H1 (cell line): ENCODE results near the gene GALNT9. TPM values are rescaled to one million over a fixed set of nuclear protein-coding genes. Genes with fewer than 3 reads are reported as not detected.

Experiments
- CTCF ChIA-PET: fragments of 300-600 bp; sonication (Branson Sonifier 250); formaldehyde crosslinking; loops from one replicate; lab custom pipeline; 2021; ENCODE audit not compliant: partially characterized antibody; lab: Charles Lee
- POLR2A ChIA-PET: fragments of 300-600 bp; sonication (Branson Sonifier 250); formaldehyde crosslinking; loops from one replicate; lab custom pipeline; 2021; ENCODE audit warnings: inconsistent platforms; ENCODE audit not compliant: partially characterized antibody; lab: Charles Lee
- DNase-seq, 2 experiments: peaks; one replicate each; pipeline versions ENCODE4 v3.0.0 to v3.0.0-alpha.2; 2010 to 2022; ENCODE audit warnings: low spot score in 2 of 2, low read depth in 1 of 2, mixed read lengths in 1 of 2
- FAIRE-seq: peaks from 2 replicates; lab custom pipeline; 2011; peaks lifted over from hg19 to GRCh38; lab: Jason Lieb, UNC
- H2AFZ ChIP-seq: 2 replicates; pipeline ENCODE4 v1.8.1; 2012; ENCODE audit warnings: low read length, inconsistent platforms
- H2AK5ac ChIP-seq: 2 replicates; pipeline ENCODE4 v1.6.1; 2013; ENCODE audit warnings: low read depth, low read length
- H2BK120ac ChIP-seq: replicated peaks from 2 replicates; pipeline ENCODE3; 2013; ENCODE audit warnings: low read depth, low read length, inconsistent platforms
- H2BK12ac ChIP-seq: 2 replicates; pipeline ENCODE4 v1.6.1; 2013; ENCODE audit warnings: low read depth, low read length
- H2BK15ac ChIP-seq: 2 replicates; pipeline ENCODE4 v1.6.1; 2013; ENCODE audit warnings: low read length
- H2BK20ac ChIP-seq: 2 replicates; pipeline ENCODE4 v1.6.1; 2013; ENCODE audit warnings: low read length
- H2BK5ac ChIP-seq: 2 replicates; pipeline ENCODE4 v1.6.1; 2013; ENCODE audit warnings: low read depth, low read length
- H3K14ac ChIP-seq: 2 replicates; pipeline ENCODE4 v1.6.1; 2013; ENCODE audit warnings: inconsistent platforms; ENCODE audit not compliant: insufficient read length
- H3K18ac ChIP-seq: 2 replicates; pipeline ENCODE4 v1.6.1; 2013; ENCODE audit warnings: low read length; ENCODE audit errors: extremely low read depth
- H3K23ac ChIP-seq: 2 replicates; pipeline ENCODE4 v1.6.1; 2013; ENCODE audit warnings: inconsistent platforms; ENCODE audit not compliant: insufficient read length
- H3K23me2 ChIP-seq: 2 replicates; pipeline ENCODE4 v1.6.1; 2013; ENCODE audit warnings: low read depth, low read length
- H3K27ac ChIP-seq: 2 replicates; pipeline ENCODE4 v1.6.1; 2011; ENCODE audit warnings: low read depth, low read length, inconsistent platforms
- H3K27me3 ChIP-seq, 4 experiments: replicated peaks in 1 of 4; 1 replicate in 1 of 4; 2 replicates in 3 of 4; pipeline versions ENCODE4 v1.6.1 to v1.8.1; 2011 to 2013; ENCODE audit warnings: low read length in 3 of 4, mild to moderate bottlenecking in 3 of 4, inconsistent platforms in 2 of 4, mixed read lengths in 2 of 4, moderate library complexity in 1 of 4; ENCODE audit not compliant: control insufficient read depth in 3 of 4, insufficient read depth in 3 of 4; ENCODE audit errors: extremely low read depth in 1 of 4
- H3K36me3 ChIP-seq, 4 experiments: 2 replicates each; pipeline versions ENCODE4 v1.6.1 to v1.8.1; 2011 to 2013; ENCODE audit warnings: mild to moderate bottlenecking in 4 of 4, low read length in 3 of 4, moderate library complexity in 2 of 4, control low read depth in 1 of 4, inconsistent platforms in 1 of 4; ENCODE audit not compliant: insufficient read depth in 4 of 4, control insufficient read depth in 2 of 4
- H3K4ac ChIP-seq: replicated peaks from 2 replicates; pipeline ENCODE3; 2013; ENCODE audit warnings: low read length, low read depth, mixed read lengths, inconsistent platforms; ENCODE audit not compliant: insufficient read length
- H3K4me1 ChIP-seq, 4 experiments: replicated peaks in 1 of 4; 1 replicate in 1 of 4; 2 replicates in 3 of 4; pipeline versions ENCODE4 v1.6.1 to v1.8.1; 2011 to 2013; ENCODE audit warnings: low read length in 3 of 4, inconsistent platforms in 2 of 4, mixed read lengths in 1 of 4; ENCODE audit not compliant: insufficient read depth in 4 of 4, control insufficient read depth in 3 of 4
- H3K4me2 ChIP-seq, 2 experiments: 2 replicates each; pipeline versions ENCODE4 v1.6.1 to v1.8.1; 2011 to 2013; ENCODE audit warnings: low read depth in 2 of 2, low read length in 2 of 2, control low read depth in 1 of 2, inconsistent platforms in 1 of 2, mild to moderate bottlenecking in 1 of 2; ENCODE audit not compliant: insufficient read depth in 1 of 2
- H3K4me3 ChIP-seq, 4 experiments: fragments of 200-600, 300-600 bp in 1 of 4; sonication (generic), shearing (Covaris generic), sonication (Bioruptor Twin) in 1 of 4; 2 replicates each; pipeline versions ENCODE4 v1.5.1 to v1.8.1; 2011 to 2016; ENCODE audit warnings: low read length in 4 of 4, low read depth in 3 of 4, control low read depth in 2 of 4, inconsistent platforms in 2 of 4, mild to moderate bottlenecking in 2 of 4, mixed read lengths in 1 of 4, moderate library complexity in 1 of 4; ENCODE audit not compliant: insufficient read depth in 2 of 4; ENCODE audit errors: extremely low read depth in 1 of 4
- H3K56ac ChIP-seq: replicated peaks from 2 replicates; pipeline ENCODE3; 2013; ENCODE audit warnings: low read depth, mild to moderate bottlenecking, mixed read lengths, low read length, inconsistent platforms; ENCODE audit not compliant: insufficient read length
- H3K79me1 ChIP-seq: 2 replicates; pipeline ENCODE4 v1.6.1; 2013; ENCODE audit warnings: low read depth, low read length, control low read depth
- H3K79me2 ChIP-seq, 2 experiments: 2 replicates each; pipeline versions ENCODE4 v1.6.1 to v1.8.1; 2012 to 2013; ENCODE audit warnings: low read length in 2 of 2, mild to moderate bottlenecking in 2 of 2, inconsistent platforms in 1 of 2; ENCODE audit not compliant: insufficient read depth in 2 of 2, control insufficient read depth in 1 of 2
- H3K9ac ChIP-seq, 4 experiments: replicated peaks in 1 of 4; 1 replicate in 1 of 4; 2 replicates in 3 of 4; pipeline versions ENCODE4 v1.6.1 to v1.8.1; 2011 to 2013; ENCODE audit warnings: low read depth in 3 of 4, low read length in 3 of 4, control low read depth in 2 of 4, mild to moderate bottlenecking in 2 of 4, moderate library complexity in 2 of 4, inconsistent platforms in 1 of 4; ENCODE audit errors: extremely low read depth in 1 of 4
- H3K9me3 ChIP-seq, 2 experiments: 2 replicates each; pipeline versions ENCODE4 v1.6.1 to v1.8.1; 2012 to 2013; ENCODE audit warnings: mild to moderate bottlenecking in 2 of 2, moderate library complexity in 2 of 2, control low read depth in 1 of 2, inconsistent platforms in 1 of 2, low read depth in 1 of 2, low read length in 1 of 2, mixed read lengths in 1 of 2; ENCODE audit not compliant: insufficient read depth in 2 of 2
- H4K20me1 ChIP-seq, 2 experiments: replicated peaks in 1 of 2; 2 replicates each; pipeline versions ENCODE3 to v1.8.1; 2011 to 2013; ENCODE audit warnings: inconsistent platforms in 2 of 2, low read length in 2 of 2, mild to moderate bottlenecking in 1 of 2; ENCODE audit not compliant: insufficient read depth in 2 of 2, control insufficient read depth in 1 of 2
- H4K5ac ChIP-seq: 2 replicates; pipeline ENCODE4 v1.6.1; 2013; ENCODE audit warnings: low read length, low read depth, mixed read lengths, inconsistent platforms; ENCODE audit not compliant: insufficient read length
- H4K8ac ChIP-seq: 2 replicates; pipeline ENCODE4 v1.8.0; 2013; ENCODE audit warnings: mild to moderate bottlenecking, moderate library complexity, low read length, inconsistent platforms; ENCODE audit not compliant: insufficient read depth; ENCODE audit errors: extremely low read depth
- H4K91ac ChIP-seq: replicated peaks from 2 replicates; pipeline ENCODE3; 2013; ENCODE audit warnings: low read length, mixed read lengths, inconsistent platforms; ENCODE audit not compliant: insufficient read length
- CHD1 ChIP-seq: IDR thresholded peaks from 2 replicates; pipeline ENCODE4 v1.6.1; 2012; ENCODE audit warnings: low read depth, low read length, improper control_type of control experiment
- EZH2 ChIP-seq: fragments of 200-600 bp; sonication (generic); IDR thresholded peaks from 2 replicates; pipeline ENCODE4 v1.7.1; 2012; ENCODE audit warnings: low read depth, mild to moderate bottlenecking, moderate library complexity, low read length, inconsistent platforms; ENCODE audit not compliant: severe bottlenecking
- RAD21 ChIP-seq, 2 experiments: IDR thresholded peaks in 1 of 2; conservative IDR thresholded peaks in 1 of 2; 2 replicates each; pipeline ENCODE4 v1.6.1; 2011; ENCODE audit warnings: low read depth in 2 of 2, low read length in 2 of 2, improper control_type of control experiment in 1 of 2, inconsistent platforms in 1 of 2, mild to moderate bottlenecking in 1 of 2, moderate library complexity in 1 of 2
- SUZ12 ChIP-seq: fragments of 200-600 bp; sonication (generic); IDR thresholded peaks from 2 replicates; pipeline ENCODE4 v1.6.1; 2012; ENCODE audit warnings: mild to moderate bottlenecking, inconsistent platforms, low read length, moderate library complexity, mixed read lengths
- WGBS, 2 experiments: shearing (Covaris generic) in 1 of 2; methylation state at CpG; one replicate each; pipeline versions ENCODE4 v1.1.6 to v1.1.7; 2013 to 2015; ENCODE audit warnings: low lambda C conversion rate in 2 of 2, mixed read lengths in 2 of 2, inconsistent platforms in 1 of 2, low coverage in 1 of 2, missing lambda C conversion rate in 1 of 2; ENCODE audit not compliant: insufficient replicate concordance in 2 of 2, insufficient coverage in 1 of 2, insufficient read length in 1 of 2; ENCODE audit errors: extremely low coverage in 1 of 2, missing lambda C conversion rate in 1 of 2; 5-methylcytosine and 5-hydroxymethylcytosine counted together
- polyA plus RNA-seq, 7 experiments: library from polyadenylated mRNA; depleted of rRNA in 3 of 7; stranded (reverse) in 5 of 7; unstranded in 2 of 7; fragments of >200 nt in 5 of 7; fragments of 200-250 nt in 2 of 7; gene quantifications; 1 replicate in 5 of 7; 2 replicates in 1 of 7; 4 replicates in 1 of 7; pipeline versions ENCODE4 v1.2.1 to v1.2.3, GENCODE V29; 2011 to 2013; ENCODE audit warnings: missing spikeins in 2 of 7, mixed read lengths in 2 of 7
- total RNA-seq: library from RNA; stranded (reverse); fragmentation: NEBNext Ultra II Directional; extraction: Animal tissue kit (Norgen Biotek cat#: 25700); gene quantifications from 2 replicates; pipeline ENCODE4 v1.2.1, GENCODE V29; 2021

Gene GALNT9
- total and polyA plus RNA-seq, 2 of the 8 experiments (the other 6 are each of a cell fraction or from before 2014, with no cell fraction given) = 2.0 to 3.6 TPM

DNA sequence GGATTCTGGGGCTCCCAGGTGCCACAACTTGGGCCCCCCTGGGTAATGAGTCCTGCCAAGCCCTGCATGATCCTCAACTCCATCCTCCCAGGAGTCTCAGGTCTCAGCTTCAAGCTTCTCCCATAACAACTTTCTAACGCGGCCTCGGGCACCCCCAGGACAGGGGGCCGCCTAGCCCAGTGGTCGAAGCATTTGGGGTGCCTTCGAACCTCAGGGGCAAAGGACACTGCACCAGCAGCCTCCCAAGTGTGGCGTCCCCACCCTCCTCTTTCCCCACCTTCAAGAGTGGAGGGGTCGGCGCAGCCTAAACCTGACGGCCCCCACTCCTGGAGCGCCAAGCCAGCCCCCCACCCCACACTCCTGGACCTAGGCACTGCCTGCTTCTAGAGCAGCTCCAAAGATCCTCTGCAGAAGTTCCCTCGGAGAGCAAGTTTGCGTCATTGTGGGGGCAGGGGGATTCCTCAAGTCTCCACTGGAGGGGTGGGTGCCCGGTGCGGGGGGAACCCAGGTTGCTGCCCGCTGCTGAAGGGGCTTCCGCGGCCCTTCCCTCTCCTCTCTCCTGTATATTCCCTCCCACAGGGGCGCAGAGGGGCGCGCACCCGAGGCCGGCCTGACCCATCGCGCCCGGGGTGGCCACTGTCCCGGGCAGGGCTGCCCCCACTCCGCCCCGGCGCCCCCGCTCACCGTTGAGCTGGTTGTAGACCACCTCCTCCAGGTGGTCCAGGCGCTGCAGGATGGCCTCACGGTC, 933 bp downstream of the GALNT9 start:
- no peak overlapping the region for H3K23ac ChIP-seq
- H2BK15ac ChIP-seq = no peak overlapping the region
- FAIRE-seq (no peak), DNase-seq (no peak)
- H3K9me3 ChIP-seq = no peaks in the 10 kb centered on the region
- H4K20me1 ChIP-seq = peaks cover 0 to 13% of the 10 kb centered on the region in 2 experiments
- no peaks in the 10 kb centered on the region; the same call in 1 of the 2 replicates for H3K23me2 ChIP-seq
- H4K5ac ChIP-seq = no peak overlapping the region
- no peaks in the 10 kb centered on the region for H3K36me3 ChIP-seq
- no peak overlapping the region for H3K4ac ChIP-seq
- no peak overlapping the region for H2BK120ac ChIP-seq
- no peak overlapping the region for H2AK5ac ChIP-seq
- H3K27ac ChIP-seq = no peak overlapping the region
- 72% methylated on average over 30 of the region's 34 CpGs; no CpG with 5 or more reads in 1 of the 2 experiments for WGBS, 2 experiments
- no peak overlapping the region for H2BK5ac ChIP-seq
- H2AFZ ChIP-seq = no peak overlapping the region
- H3K4me3 ChIP-seq = peak overlapping the region in 1 of 4 experiments; percentile 49; a peak in 2 of 8 replicates
- H3K9ac ChIP-seq = no peak overlapping the region
- no peak overlapping the region for H3K18ac ChIP-seq
- H3K79me2 ChIP-seq = no peaks in the 10 kb centered on the region
- H4K8ac ChIP-seq = no peak overlapping the region; the same call in 1 of the 2 replicates
- peak overlapping the region; percentile 36 to 70; a peak in 3 of 4 replicates for H3K4me2 ChIP-seq
- H3K14ac ChIP-seq = no peak overlapping the region
- H2BK20ac ChIP-seq = no peak overlapping the region
- H2BK12ac ChIP-seq = no peak overlapping the region
- H3K56ac ChIP-seq = no peak overlapping the region
- no peaks in the 10 kb centered on the region for H3K79me1 ChIP-seq
- no peak overlapping the region for H4K91ac ChIP-seq
- TF ChIP-seq CHD1 = no peak
- peak; percentile 57 for TF ChIP-seq EZH2
- peak; percentile 44; the same call in 1 of the 2 replicates for TF ChIP-seq SUZ12
- TF ChIP-seq RAD21 (IDR thresholded peaks at IDR 0.05 in 1 of 2, conservative IDR thresholded peaks at IDR 0.05 in 1 of 2; ENCODE audit: low read depth in 2 of 2, low read length in 2 of 2) = no peak
- ChIA-PET POLR2A (interaction anchor here (0.5 to 1.2 kb wide), 4 partner anchors 43 to 175 kb away, joined by 3 read pairs; no protein-coding TSS in a partner anchor), CTCF (interaction anchor here (0.9 to 2.7 kb wide), 12 partner anchors 9 to 289 kb away, joined by 3 to 10 read pairs (median 3); no protein-coding TSS in a partner anchor)
- peaks cover 12 to 66% (median 52%) of the 10 kb centered on the region in 4 experiments for H3K27me3 ChIP-seq
- H3K4me1 ChIP-seq = peaks cover 0 to 15% (median 2%) of the 10 kb centered on the region in 4 experiments; a peak in 6 of 7 replicates
